Liver (tissue), 9 donors: ENCODE data around the gene ENOX2. TPM values are rescaled to one million over a fixed set of nuclear protein-coding genes. Genes with fewer than 3 reads are reported as not detected.
"Not testable (repeated sequence)": the region's sequence is repeated elsewhere in the genome, so short reads cannot be mapped to it uniquely, and the experiment has no call there.

Source experiments
- DNase-seq: peaks from one replicate; pipeline ENCODE4 v3.0.0-alpha.2; 2017; ENCODE audit warnings: low spot score
- H3K27ac ChIP-seq, 2 donors: one replicate each; pipeline ENCODE4 v1.7.0; 2013; ENCODE audit warnings: inconsistent platforms in 2 of 2, low read length in 2 of 2, control low read depth in 1 of 2, low read depth in 1 of 2, mild to moderate bottlenecking in 1 of 2
- H3K27me3 ChIP-seq, 4 donors: one replicate each; pipeline versions ENCODE4 v1.6.1 to v1.7.0; 2013; ENCODE audit warnings: low read length in 3 of 4, inconsistent platforms in 1 of 4, mild to moderate bottlenecking in 1 of 4, moderate library complexity in 1 of 4; ENCODE audit not compliant: control insufficient read depth in 4 of 4, insufficient read depth in 4 of 4
- H3K36me3 ChIP-seq, 4 donors: one replicate each; pipeline versions ENCODE4 v1.6.1 to v1.7.0; 2013; ENCODE audit warnings: low read length in 3 of 4, mild to moderate bottlenecking in 3 of 4, low read depth in 1 of 4, moderate library complexity in 1 of 4; ENCODE audit not compliant: control insufficient read depth in 4 of 4, insufficient read depth in 3 of 4
- H3K4me1 ChIP-seq, 4 donors: one replicate each; pipeline versions ENCODE4 v1.6.1 to v1.7.0; 2013; ENCODE audit warnings: low read length in 3 of 4, mild to moderate bottlenecking in 3 of 4, moderate library complexity in 1 of 4; ENCODE audit not compliant: control insufficient read depth in 4 of 4, insufficient read depth in 4 of 4
- H3K4me3 ChIP-seq, 3 donors: one replicate each; pipeline versions ENCODE4 v1.6.1 to v1.7.0; 2013; ENCODE audit warnings: low read length in 3 of 3, control low read depth in 1 of 3, low read depth in 1 of 3, mild to moderate bottlenecking in 1 of 3
- H3K9ac ChIP-seq, 2 donors: one replicate each; pipeline ENCODE4 v1.7.0; 2013; ENCODE audit warnings: low read length in 2 of 2, mild to moderate bottlenecking in 2 of 2, moderate library complexity in 2 of 2, control low read depth in 1 of 2, low read depth in 1 of 2
- H3K9me3 ChIP-seq, 4 donors: one replicate each; pipeline versions ENCODE4 v1.6.1 to v1.7.0; 2013; ENCODE audit warnings: low read length in 3 of 4; ENCODE audit not compliant: control insufficient read depth in 4 of 4
- CTCF ChIP-seq: fragments of 150-350 bp; IDR thresholded peaks from 2 replicates; pipeline ENCODE4 v1.5.1; 2017; ENCODE audit warnings: improper control_type of control experiment, low read depth, low read length; ENCODE audit not compliant: missing input control
- EGR1 ChIP-seq, 2 donors: IDR thresholded peaks; 2 replicates each; pipeline ENCODE4 v1.6.1; 2016 to 2018; ENCODE audit warnings: antibody characterized with exemption in 2 of 2, low read depth in 2 of 2
- FOXA1 ChIP-seq: IDR thresholded peaks from 2 replicates; pipeline ENCODE4 v1.6.1; 2016; ENCODE audit warnings: antibody characterized with exemption
- FOXA2 ChIP-seq: IDR thresholded peaks from 2 replicates; pipeline ENCODE4 v1.6.1; 2016; ENCODE audit warnings: antibody characterized with exemption
- GABPA ChIP-seq, 2 donors: IDR thresholded peaks in 1 of 2; conservative IDR thresholded peaks in 1 of 2; 2 replicates each; pipeline ENCODE4 v1.6.1; 2016; ENCODE audit warnings: antibody characterized with exemption in 2 of 2, mild to moderate bottlenecking in 1 of 2, moderate library complexity in 1 of 2
- HNF4A ChIP-seq, 2 donors: conservative IDR thresholded peaks; 2 replicates each; pipeline ENCODE4 v1.6.1; 2016; ENCODE audit warnings: antibody characterized with exemption in 2 of 2, mild to moderate bottlenecking in 2 of 2
- HNF4G ChIP-seq: IDR thresholded peaks from 2 replicates; pipeline ENCODE4 v1.6.1; 2016; ENCODE audit warnings: antibody characterized with exemption
- JUND ChIP-seq, 2 donors: IDR thresholded peaks; 2 replicates each; pipeline ENCODE4 v1.6.1; 2016; ENCODE audit warnings: antibody characterized with exemption in 2 of 2
- NR2F2 ChIP-seq: IDR thresholded peaks from 2 replicates; pipeline ENCODE4 v1.6.1; 2016; ENCODE audit warnings: antibody characterized with exemption
- RAD21 ChIP-seq, 2 donors: IDR thresholded peaks; 2 replicates each; pipeline ENCODE4 v1.6.1; 2016; ENCODE audit warnings: antibody characterized with exemption in 2 of 2, mild to moderate bottlenecking in 2 of 2
- RXRA ChIP-seq, 2 donors: IDR thresholded peaks; 2 replicates each; pipeline ENCODE4 v1.6.1; 2017 to 2018; ENCODE audit warnings: antibody characterized with exemption in 2 of 2, mild to moderate bottlenecking in 1 of 2
- SP1 ChIP-seq: IDR thresholded peaks from 2 replicates; pipeline ENCODE4 v1.6.1; 2018; ENCODE audit warnings: antibody characterized with exemption, mild to moderate bottlenecking
- TAF1 ChIP-seq: conservative IDR thresholded peaks from 2 replicates; pipeline ENCODE4 v1.6.1; 2016; ENCODE audit warnings: antibody characterized with exemption, mild to moderate bottlenecking
- YY1 ChIP-seq: IDR thresholded peaks from 2 replicates; pipeline ENCODE4 v1.6.1; 2016; ENCODE audit warnings: antibody characterized with exemption, mild to moderate bottlenecking
- WGBS: extraction: QIAGEN DNeasy Blood & Tissue Kit; methylation state at CpG from one replicate; pipeline ENCODE4 v1.1.7; 2013; 5-methylcytosine and 5-hydroxymethylcytosine counted together
- polyA plus RNA-seq, 2 donors: library from polyadenylated mRNA; stranded (reverse) in 1 of 2; unstranded in 1 of 2; fragments of 200-250 nt in 1 of 2; fragments of >200 nt in 1 of 2; fragmentation: Nextera tagmentation in 1 of 2; extraction: Ambion mirVana in 1 of 2; gene quantifications; one replicate each; pipeline versions ENCODE4 v1.2.1 to v1.2.3, GENCODE V29; 2013 to 2015
- total RNA-seq, 2 donors: library from RNA; depleted of rRNA; stranded (reverse); fragments of >200 nt; gene quantifications; one replicate each; pipeline ENCODE4 v1.2.3, GENCODE V29; 2014
- TF ChIP-seq, protein P1 (sequence below): IDR thresholded peaks from 2 replicates; pipeline ENCODE4 v1.6.1; 2016; ENCODE audit warnings: antibody characterized with exemption
- TF ChIP-seq, protein P2 (sequence below): IDR thresholded peaks from 2 replicates; pipeline ENCODE4 v1.6.1; 2016; ENCODE audit warnings: antibody characterized with exemption
- TF ChIP-seq, protein P3 (sequence below): IDR thresholded peaks from 2 replicates; pipeline ENCODE4 v1.6.1; 2016; ENCODE audit warnings: antibody characterized with exemption, mild to moderate bottlenecking
- TF ChIP-seq, protein P4 (sequence below): IDR thresholded peaks from 2 replicates; pipeline ENCODE4 v1.6.1; 2016; ENCODE audit warnings: antibody characterized with exemption
- donor health status: healthy.
- donor health status: healthy.
- donor health status: healthy.
- donor health status: healthy.
- donor health status: healthy.

Gene ENOX2
- total and polyA plus RNA-seq, 4 donors = 5.0 to 11.5 (median 6.5) TPM

DNA sequence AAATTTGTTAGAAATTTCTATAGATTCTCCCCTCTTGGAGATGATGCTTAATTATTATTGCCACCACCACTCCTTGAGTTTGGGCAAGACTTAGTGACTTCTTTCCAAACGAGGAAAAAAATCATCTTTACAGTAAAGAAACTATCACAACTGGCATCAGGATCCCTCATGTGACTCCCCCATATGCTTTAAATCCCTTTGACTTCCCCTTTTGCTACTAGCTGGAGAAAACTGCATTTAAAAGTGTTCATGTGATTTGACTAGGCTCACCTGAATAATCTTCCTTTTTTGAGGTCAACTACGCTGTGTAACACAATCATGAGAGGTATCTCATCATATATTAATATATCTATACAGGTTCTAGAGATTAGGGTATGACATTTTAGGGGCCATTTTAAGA, 30.3 kb upstream of the ENOX2 start:
- Histone ChIP-seq H3K27me3 (no peaks in the 10 kb centered on the region), H3K4me3 (no peak overlapping the region), H3K27ac (no peak overlapping the region), H3K9ac (no peak overlapping the region), H3K36me3 (no peaks in the 10 kb centered on the region), H3K4me1 (no peaks in the 10 kb centered on the region), H3K9me3 (no peaks in the 10 kb centered on the region)
- no peak for DNase-seq
- TF ChIP-seq, protein P1, sequence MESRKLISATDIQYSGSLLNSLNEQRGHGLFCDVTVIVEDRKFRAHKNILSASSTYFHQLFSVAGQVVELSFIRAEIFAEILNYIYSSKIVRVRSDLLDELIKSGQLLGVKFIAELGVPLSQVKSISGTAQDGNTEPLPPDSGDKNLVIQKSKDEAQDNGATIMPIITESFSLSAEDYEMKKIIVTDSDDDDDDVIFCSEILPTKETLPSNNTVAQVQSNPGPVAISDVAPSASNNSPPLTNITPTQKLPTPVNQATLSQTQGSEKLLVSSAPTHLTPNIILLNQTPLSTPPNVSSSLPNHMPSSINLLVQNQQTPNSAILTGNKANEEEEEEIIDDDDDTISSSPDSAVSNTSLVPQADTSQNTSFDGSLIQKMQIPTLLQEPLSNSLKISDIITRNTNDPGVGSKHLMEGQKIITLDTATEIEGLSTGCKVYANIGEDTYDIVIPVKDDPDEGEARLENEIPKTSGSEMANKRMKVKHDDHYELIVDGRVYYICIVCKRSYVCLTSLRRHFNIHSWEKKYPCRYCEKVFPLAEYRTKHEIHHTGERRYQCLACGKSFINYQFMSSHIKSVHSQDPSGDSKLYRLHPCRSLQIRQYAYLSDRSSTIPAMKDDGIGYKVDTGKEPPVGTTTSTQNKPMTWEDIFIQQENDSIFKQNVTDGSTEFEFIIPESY = no peak
- TF ChIP-seq FOXA2 = no peak
- TF ChIP-seq SP1 = no peak
- TF ChIP-seq, protein P2, sequence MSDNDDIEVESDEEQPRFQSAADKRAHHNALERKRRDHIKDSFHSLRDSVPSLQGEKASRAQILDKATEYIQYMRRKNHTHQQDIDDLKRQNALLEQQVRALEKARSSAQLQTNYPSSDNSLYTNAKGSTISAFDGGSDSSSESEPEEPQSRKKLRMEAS = no peak
- TF ChIP-seq HNF4A (conservative IDR thresholded peaks at IDR 0.05) = no peak
- no peak for TF ChIP-seq EGR1 (IDR thresholded peaks at IDR 0.05; ENCODE audit: low read depth in 2 of 2)
- no peak for TF ChIP-seq RXRA (IDR thresholded peaks at IDR 0.05)
- TF ChIP-seq, protein P3, sequence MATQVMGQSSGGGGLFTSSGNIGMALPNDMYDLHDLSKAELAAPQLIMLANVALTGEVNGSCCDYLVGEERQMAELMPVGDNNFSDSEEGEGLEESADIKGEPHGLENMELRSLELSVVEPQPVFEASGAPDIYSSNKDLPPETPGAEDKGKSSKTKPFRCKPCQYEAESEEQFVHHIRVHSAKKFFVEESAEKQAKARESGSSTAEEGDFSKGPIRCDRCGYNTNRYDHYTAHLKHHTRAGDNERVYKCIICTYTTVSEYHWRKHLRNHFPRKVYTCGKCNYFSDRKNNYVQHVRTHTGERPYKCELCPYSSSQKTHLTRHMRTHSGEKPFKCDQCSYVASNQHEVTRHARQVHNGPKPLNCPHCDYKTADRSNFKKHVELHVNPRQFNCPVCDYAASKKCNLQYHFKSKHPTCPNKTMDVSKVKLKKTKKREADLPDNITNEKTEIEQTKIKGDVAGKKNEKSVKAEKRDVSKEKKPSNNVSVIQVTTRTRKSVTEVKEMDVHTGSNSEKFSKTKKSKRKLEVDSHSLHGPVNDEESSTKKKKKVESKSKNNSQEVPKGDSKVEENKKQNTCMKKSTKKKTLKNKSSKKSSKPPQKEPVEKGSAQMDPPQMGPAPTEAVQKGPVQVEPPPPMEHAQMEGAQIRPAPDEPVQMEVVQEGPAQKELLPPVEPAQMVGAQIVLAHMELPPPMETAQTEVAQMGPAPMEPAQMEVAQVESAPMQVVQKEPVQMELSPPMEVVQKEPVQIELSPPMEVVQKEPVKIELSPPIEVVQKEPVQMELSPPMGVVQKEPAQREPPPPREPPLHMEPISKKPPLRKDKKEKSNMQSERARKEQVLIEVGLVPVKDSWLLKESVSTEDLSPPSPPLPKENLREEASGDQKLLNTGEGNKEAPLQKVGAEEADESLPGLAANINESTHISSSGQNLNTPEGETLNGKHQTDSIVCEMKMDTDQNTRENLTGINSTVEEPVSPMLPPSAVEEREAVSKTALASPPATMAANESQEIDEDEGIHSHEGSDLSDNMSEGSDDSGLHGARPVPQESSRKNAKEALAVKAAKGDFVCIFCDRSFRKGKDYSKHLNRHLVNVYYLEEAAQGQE = no peak
- TF ChIP-seq TAF1 = no peak
- no peak for TF ChIP-seq JUND (IDR thresholded peaks at IDR 0.05)
- TF ChIP-seq HNF4G = no peak
- no peak for TF ChIP-seq CTCF
- TF ChIP-seq GABPA (IDR thresholded peaks at IDR 0.05 in 1 of 2, conservative IDR thresholded peaks at IDR 0.05 in 1 of 2) = no peak
- no peak for TF ChIP-seq YY1
- TF ChIP-seq, protein P4, sequence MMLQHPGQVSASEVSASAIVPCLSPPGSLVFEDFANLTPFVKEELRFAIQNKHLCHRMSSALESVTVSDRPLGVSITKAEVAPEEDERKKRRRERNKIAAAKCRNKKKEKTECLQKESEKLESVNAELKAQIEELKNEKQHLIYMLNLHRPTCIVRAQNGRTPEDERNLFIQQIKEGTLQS = no peak
- no peak for TF ChIP-seq RAD21 (IDR thresholded peaks at IDR 0.05)
- no peak for TF ChIP-seq NR2F2
- no peak for TF ChIP-seq FOXA1
- WGBS = 74% methylated on average over 2 of the region's 2 CpGs

DNA sequence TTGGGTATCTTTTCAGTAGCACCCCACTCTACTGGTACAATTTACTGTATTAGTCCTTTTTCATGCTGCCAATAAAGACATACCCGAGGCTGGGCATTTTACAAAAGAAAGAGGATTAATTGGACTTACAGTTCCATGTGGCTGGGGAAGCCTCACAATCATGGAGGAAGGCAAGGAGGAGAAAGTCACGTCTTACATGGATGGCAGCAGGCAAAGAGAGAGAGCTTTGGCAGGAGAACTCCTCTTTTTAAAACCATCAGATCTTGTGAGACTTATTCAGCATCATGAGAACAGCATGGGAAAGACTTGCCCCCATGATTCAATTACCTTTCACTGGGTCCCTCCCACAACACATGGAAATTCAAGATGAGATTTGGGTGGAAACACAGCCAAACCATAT, 17.4 kb upstream of the ENOX2 start:
- H3K36me3 ChIP-seq, DNase-seq, H3K4me3 ChIP-seq, H3K9me3 ChIP-seq, H3K27me3 ChIP-seq, H3K4me1 ChIP-seq, H3K27ac ChIP-seq, H3K9ac ChIP-seq: not testable (repeated sequence)
- 58% methylated on average over 2 of the region's 2 CpGs for WGBS

DNA sequence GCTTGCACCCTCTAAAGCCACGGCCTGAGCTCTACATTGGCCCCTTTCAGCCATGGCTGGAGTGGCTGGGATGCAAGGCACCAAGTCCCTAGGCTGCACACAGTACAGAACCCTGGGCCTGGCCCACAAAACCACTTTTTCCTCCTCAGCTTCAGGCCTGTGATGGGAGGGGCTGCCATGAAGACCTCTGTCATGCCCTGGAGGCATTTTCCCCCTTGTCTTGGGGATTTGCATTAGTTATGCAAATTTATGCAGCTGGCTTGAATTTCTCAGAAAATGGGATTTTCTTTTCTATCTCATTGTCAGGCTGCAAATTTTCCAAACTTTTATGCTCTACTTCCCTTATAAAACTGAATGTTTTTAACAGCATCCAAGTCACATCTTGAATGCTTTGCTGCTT, 16.7 kb upstream of the ENOX2 start:
- not testable (repeated sequence) for H3K4me3 ChIP-seq, H3K9ac ChIP-seq, H3K27ac ChIP-seq, H3K36me3 ChIP-seq, H3K4me1 ChIP-seq, H3K27me3 ChIP-seq, DNase-seq, H3K9me3 ChIP-seq
- WGBS = 43% methylated on average over 1 of the region's 1 CpG

DNA sequence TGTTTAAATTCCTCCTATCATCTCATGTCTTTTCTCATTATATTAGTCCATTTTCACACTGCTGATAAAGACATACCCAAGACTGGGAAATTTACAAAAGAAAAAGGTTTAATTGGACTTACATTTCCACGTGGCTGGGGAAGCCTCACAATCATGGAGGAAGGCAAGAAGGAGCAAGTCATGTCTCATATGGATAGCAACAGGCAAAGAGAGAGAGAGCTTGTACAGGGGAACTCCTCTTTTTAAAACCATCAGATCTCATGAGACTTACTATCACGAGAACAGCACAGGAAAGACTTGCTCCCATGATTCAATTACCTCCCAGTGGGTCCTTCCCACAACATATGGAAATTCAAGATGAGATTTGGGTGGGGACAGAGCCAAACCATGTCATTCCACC, 15.5 kb upstream of the ENOX2 start:
- not testable (repeated sequence) for H3K9me3 ChIP-seq, H3K36me3 ChIP-seq, H3K4me1 ChIP-seq, DNase-seq, H3K4me3 ChIP-seq, H3K27ac ChIP-seq, H3K27me3 ChIP-seq, H3K9ac ChIP-seq
- 70% methylated on average over 2 of the region's 2 CpGs for WGBS
